Activated T-cell treated with anti-CD3 and anti-CD28 coated beads, Interleukin-2, amount 50 U/mL, for 1 hour (primary cell): ENCODE data around the gene MCRIP1.

Experiments used
- DNase-seq: peaks from one replicate; pipeline ENCODE4 v3.0.0-alpha.2; 2020

The MCRIP1 gene, protein sequence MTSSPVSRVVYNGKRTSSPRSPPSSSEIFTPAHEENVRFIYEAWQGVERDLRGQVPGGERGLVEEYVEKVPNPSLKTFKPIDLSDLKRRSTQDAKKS

DNA sequence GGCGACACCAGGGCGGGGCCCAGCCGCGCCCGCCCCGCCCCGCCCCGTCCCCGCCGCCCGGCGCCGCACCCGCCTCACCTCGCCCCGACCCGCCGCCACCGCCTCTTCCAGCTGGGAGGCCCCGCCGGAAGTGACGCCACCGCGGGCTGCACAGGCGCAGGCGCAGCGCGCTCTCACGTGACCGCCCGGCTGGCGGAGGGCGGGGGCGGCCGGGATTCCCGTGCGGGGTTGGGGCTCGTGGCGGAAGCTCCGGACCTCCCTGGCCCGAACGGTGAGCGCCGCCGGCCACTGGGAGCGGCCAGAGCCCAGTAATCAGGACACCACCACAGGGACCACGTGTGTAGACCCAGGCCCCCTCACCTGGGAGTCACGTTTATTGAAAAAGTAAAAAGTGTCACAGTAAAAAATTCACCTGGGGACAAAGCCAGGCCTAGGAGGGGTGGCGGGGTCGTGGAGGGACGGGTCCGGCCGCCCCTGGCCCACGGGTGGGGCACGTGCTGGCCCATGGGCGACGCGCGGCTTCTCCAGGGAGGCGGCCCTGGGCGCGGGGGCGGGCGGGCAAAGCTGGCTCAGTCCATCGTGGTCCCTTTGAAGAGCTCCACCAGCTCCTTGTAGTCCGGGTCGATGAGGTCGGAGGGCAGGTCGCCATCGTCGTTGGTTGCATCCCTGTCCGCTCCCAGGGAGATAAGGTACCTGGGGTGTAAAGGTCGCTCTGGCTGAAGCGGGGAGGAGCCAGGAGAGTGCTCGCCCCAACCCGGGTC lies at the start of gene MCRIP1:
MCRIP1 (minus strand) TSS at position 132 of the 761 bp plus-strand sequence. CDS start 8,785 bp downstream, outside the sequence.
- DNase-seq = peak; percentile 94

GRCh38 chr17:81879121-81879520 lies 46.0 kb upstream of the MCRIP1 start:
- no peak for DNase-seq

- no peak for DNase-seq
These were observed 45.2 kb upstream of the MCRIP1 start for GRCh38 chr17:81878294-81878693.

GRCh38 chr17:81877569-81877968 lies 44.5 kb upstream of the MCRIP1 start:
- DNase-seq = no peak

GRCh38 chr17:81871387-81872230 lies 38.5 kb upstream of the MCRIP1 start:
- peak; percentile 95 for DNase-seq

- no peak for DNase-seq
These were observed 37.9 kb upstream of the MCRIP1 start, which contains the start of gene ARHGDIA for GRCh38 chr17:81870981-81871386. Gene ARHGDIA (minus strand): TSS chr17:81871337. CDS start chr17:81869930, 1,407 bp downstream.

GRCh38 chr17:81870131-81870980 lies 37.3 kb upstream of the MCRIP1 start:
- DNase-seq = peak; percentile 60

GRCh38 chr17:81869221-81870130 lies 36.4 kb upstream of the MCRIP1 start:
- DNase-seq = peak; percentile 57

GRCh38 chr17:81868674-81869220 lies 35.7 kb upstream of the MCRIP1 start:
- DNase-seq = no peak

GRCh38 chr17:81867991-81868673 lies 35.0 kb upstream of the MCRIP1 start:
- DNase-seq = peak; percentile 30

DNA sequence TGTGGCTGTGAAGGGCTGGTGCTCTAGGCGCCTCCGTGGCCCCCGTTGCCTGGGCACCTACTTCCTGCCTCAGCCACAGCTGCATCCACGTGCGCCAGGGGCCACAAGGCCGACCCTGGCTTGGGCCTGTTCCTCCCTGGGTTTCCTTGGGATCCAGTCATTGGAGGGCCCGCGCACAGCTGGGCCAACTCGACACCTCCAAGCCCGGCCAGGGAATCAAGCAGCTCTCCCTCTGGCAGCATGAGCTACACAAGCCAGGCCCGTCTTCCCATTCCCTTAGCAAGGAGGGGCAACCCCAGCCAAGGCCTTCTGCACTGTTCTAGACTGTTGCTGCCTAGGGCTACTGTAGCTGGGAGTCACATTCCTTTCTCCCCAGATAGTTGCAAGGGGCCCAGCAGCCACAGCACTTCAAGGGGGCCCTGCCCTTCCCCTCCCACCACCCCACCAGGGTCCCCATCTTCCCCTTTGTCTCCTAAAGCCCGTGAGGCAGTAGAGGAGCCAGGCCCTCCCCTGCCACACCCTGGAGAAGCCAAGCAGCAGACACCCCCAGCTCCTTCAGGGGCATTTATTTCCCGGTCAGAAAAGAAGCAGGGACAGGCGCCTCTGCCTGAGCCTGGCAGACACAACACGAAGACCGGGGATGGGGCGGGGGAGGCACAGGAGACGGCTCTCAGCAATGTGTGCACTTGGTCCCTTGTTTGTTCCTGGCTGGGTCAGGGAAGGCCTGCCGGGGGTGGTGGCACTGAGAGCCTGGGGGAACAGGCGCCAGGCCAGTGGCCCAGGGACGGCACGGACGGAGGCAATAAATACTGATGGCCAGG lies 34.3 kb upstream of the MCRIP1 start:
- DNase-seq = peak; percentile 48

- peak; percentile 44 for DNase-seq
These were observed 33.5 kb upstream of the MCRIP1 start for GRCh38 chr17:81866440-81867169.

- DNase-seq = peak; percentile 30
These were observed 32.8 kb upstream of the MCRIP1 start for GRCh38 chr17:81865733-81866439.

DNA sequence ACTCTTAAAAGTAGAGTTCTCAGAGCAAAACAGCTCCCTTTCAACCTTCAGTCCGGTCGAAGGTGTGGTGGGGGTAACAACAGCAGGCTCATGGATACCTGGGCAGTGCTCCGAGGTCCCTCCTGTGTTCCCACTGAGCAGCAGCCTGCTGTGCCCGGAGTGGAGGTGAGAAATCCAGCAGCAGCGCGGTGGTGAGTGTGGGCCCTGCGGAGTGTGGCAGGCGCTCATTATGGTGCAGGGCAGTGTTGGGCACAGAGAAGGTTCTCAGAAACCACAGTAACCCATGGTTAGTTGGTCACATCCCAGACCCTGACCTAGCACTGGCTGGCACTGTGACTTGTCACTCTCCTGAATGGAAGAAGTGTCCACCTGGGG lies 32.3 kb upstream of the MCRIP1 start:
- no peak for DNase-seq

- no peak for DNase-seq
These were observed 31.0 kb upstream of the MCRIP1 start for GRCh38 chr17:81863833-81864768.

DNA sequence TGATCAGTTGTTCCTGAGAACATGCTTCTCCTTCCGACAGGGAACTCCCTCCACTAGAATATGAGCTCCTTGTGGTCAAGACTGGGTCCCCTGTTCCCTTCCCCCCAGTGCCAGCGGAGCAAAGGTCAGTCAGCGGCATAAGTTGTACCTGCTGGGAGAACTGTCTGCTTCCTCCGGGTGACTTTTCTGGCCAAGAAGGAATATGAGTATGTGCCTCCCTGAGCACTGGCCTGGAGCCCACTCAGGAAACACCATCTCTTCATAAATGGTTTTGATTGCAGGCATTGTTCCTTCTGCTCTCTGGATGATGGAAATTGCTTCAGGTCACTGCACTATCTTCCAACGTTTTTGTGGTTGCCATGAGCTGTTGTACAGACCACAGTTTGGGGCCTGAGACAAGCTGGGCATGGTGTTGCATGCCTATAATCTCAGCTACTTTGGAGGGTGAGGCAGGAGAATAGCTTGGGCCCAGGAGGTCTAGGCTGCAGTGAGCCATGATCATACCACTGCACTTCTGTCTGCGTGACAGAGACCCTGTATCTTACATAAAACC lies 30.1 kb upstream of the MCRIP1 start:
- no peak for DNase-seq
